Liver (tissue), 9 donors: Measurements from ENCODE around the gene SFXN2. TPM values are rescaled to one million over a fixed set of nuclear protein-coding genes. Genes with fewer than 3 reads are reported as not detected.
A peak's percentile ranks its signal among the peaks of the same experiment; 100 is the strongest.

Source experiments
- DNase-seq: peaks from one replicate; pipeline ENCODE4 v3.0.0-alpha.2; 2017; ENCODE audit warnings: low spot score
- H3K27ac ChIP-seq, 2 donors: one replicate each; pipeline ENCODE4 v1.7.0; 2013; ENCODE audit warnings: inconsistent platforms in 2 of 2, low read length in 2 of 2, control low read depth in 1 of 2, low read depth in 1 of 2, mild to moderate bottlenecking in 1 of 2
- H3K27me3 ChIP-seq, 4 donors: one replicate each; pipeline versions ENCODE4 v1.6.1 to v1.7.0; 2013; ENCODE audit warnings: low read length in 3 of 4, inconsistent platforms in 1 of 4, mild to moderate bottlenecking in 1 of 4, moderate library complexity in 1 of 4; ENCODE audit not compliant: control insufficient read depth in 4 of 4, insufficient read depth in 4 of 4
- H3K36me3 ChIP-seq, 4 donors: one replicate each; pipeline versions ENCODE4 v1.6.1 to v1.7.0; 2013; ENCODE audit warnings: low read length in 3 of 4, mild to moderate bottlenecking in 3 of 4, low read depth in 1 of 4, moderate library complexity in 1 of 4; ENCODE audit not compliant: control insufficient read depth in 4 of 4, insufficient read depth in 3 of 4
- H3K4me1 ChIP-seq, 4 donors: one replicate each; pipeline versions ENCODE4 v1.6.1 to v1.7.0; 2013; ENCODE audit warnings: low read length in 3 of 4, mild to moderate bottlenecking in 3 of 4, moderate library complexity in 1 of 4; ENCODE audit not compliant: control insufficient read depth in 4 of 4, insufficient read depth in 4 of 4
- H3K4me3 ChIP-seq, 3 donors: one replicate each; pipeline versions ENCODE4 v1.6.1 to v1.7.0; 2013; ENCODE audit warnings: low read length in 3 of 3, control low read depth in 1 of 3, low read depth in 1 of 3, mild to moderate bottlenecking in 1 of 3
- H3K9ac ChIP-seq, 2 donors: one replicate each; pipeline ENCODE4 v1.7.0; 2013; ENCODE audit warnings: low read length in 2 of 2, mild to moderate bottlenecking in 2 of 2, moderate library complexity in 2 of 2, control low read depth in 1 of 2, low read depth in 1 of 2
- H3K9me3 ChIP-seq, 4 donors: one replicate each; pipeline versions ENCODE4 v1.6.1 to v1.7.0; 2013; ENCODE audit warnings: low read length in 3 of 4; ENCODE audit not compliant: control insufficient read depth in 4 of 4
- EGR1 ChIP-seq, 2 donors: IDR thresholded peaks; 2 replicates each; pipeline ENCODE4 v1.6.1; 2016 to 2018; ENCODE audit warnings: antibody characterized with exemption in 2 of 2, low read depth in 2 of 2
- FOXA1 ChIP-seq: IDR thresholded peaks from 2 replicates; pipeline ENCODE4 v1.6.1; 2016; ENCODE audit warnings: antibody characterized with exemption
- FOXA2 ChIP-seq: IDR thresholded peaks from 2 replicates; pipeline ENCODE4 v1.6.1; 2016; ENCODE audit warnings: antibody characterized with exemption
- GABPA ChIP-seq, 2 donors: IDR thresholded peaks in 1 of 2; conservative IDR thresholded peaks in 1 of 2; 2 replicates each; pipeline ENCODE4 v1.6.1; 2016; ENCODE audit warnings: antibody characterized with exemption in 2 of 2, mild to moderate bottlenecking in 1 of 2, moderate library complexity in 1 of 2
- HNF4A ChIP-seq, 2 donors: conservative IDR thresholded peaks; 2 replicates each; pipeline ENCODE4 v1.6.1; 2016; ENCODE audit warnings: antibody characterized with exemption in 2 of 2, mild to moderate bottlenecking in 2 of 2
- HNF4G ChIP-seq: IDR thresholded peaks from 2 replicates; pipeline ENCODE4 v1.6.1; 2016; ENCODE audit warnings: antibody characterized with exemption
- JUND ChIP-seq, 2 donors: IDR thresholded peaks; 2 replicates each; pipeline ENCODE4 v1.6.1; 2016; ENCODE audit warnings: antibody characterized with exemption in 2 of 2
- NR2F2 ChIP-seq: IDR thresholded peaks from 2 replicates; pipeline ENCODE4 v1.6.1; 2016; ENCODE audit warnings: antibody characterized with exemption
- RAD21 ChIP-seq, 2 donors: IDR thresholded peaks; 2 replicates each; pipeline ENCODE4 v1.6.1; 2016; ENCODE audit warnings: antibody characterized with exemption in 2 of 2, mild to moderate bottlenecking in 2 of 2
- RXRA ChIP-seq, 2 donors: IDR thresholded peaks; 2 replicates each; pipeline ENCODE4 v1.6.1; 2017 to 2018; ENCODE audit warnings: antibody characterized with exemption in 2 of 2, mild to moderate bottlenecking in 1 of 2
- SP1 ChIP-seq: IDR thresholded peaks from 2 replicates; pipeline ENCODE4 v1.6.1; 2018; ENCODE audit warnings: antibody characterized with exemption, mild to moderate bottlenecking
- TAF1 ChIP-seq: conservative IDR thresholded peaks from 2 replicates; pipeline ENCODE4 v1.6.1; 2016; ENCODE audit warnings: antibody characterized with exemption, mild to moderate bottlenecking
- YY1 ChIP-seq: IDR thresholded peaks from 2 replicates; pipeline ENCODE4 v1.6.1; 2016; ENCODE audit warnings: antibody characterized with exemption, mild to moderate bottlenecking
- WGBS: extraction: QIAGEN DNeasy Blood & Tissue Kit; methylation state at CpG from one replicate; pipeline ENCODE4 v1.1.7; 2013; 5-methylcytosine and 5-hydroxymethylcytosine counted together
- polyA plus RNA-seq, 2 donors: library from polyadenylated mRNA; stranded (reverse) in 1 of 2; unstranded in 1 of 2; fragments of 200-250 nt in 1 of 2; fragments of >200 nt in 1 of 2; fragmentation: Nextera tagmentation in 1 of 2; extraction: Ambion mirVana in 1 of 2; gene quantifications; one replicate each; pipeline versions ENCODE4 v1.2.1 to v1.2.3, GENCODE V29; 2013 to 2015
- total RNA-seq, 2 donors: library from RNA; depleted of rRNA; stranded (reverse); fragments of >200 nt; gene quantifications; one replicate each; pipeline ENCODE4 v1.2.3, GENCODE V29; 2014
- TF ChIP-seq, protein P1 (sequence below): IDR thresholded peaks from 2 replicates; pipeline ENCODE4 v1.6.1; 2016; ENCODE audit warnings: antibody characterized with exemption
- TF ChIP-seq, protein P2 (sequence below): IDR thresholded peaks from 2 replicates; pipeline ENCODE4 v1.6.1; 2016; ENCODE audit warnings: antibody characterized with exemption
- TF ChIP-seq, protein P3 (sequence below): IDR thresholded peaks from 2 replicates; pipeline ENCODE4 v1.6.1; 2016; ENCODE audit warnings: antibody characterized with exemption
- TF ChIP-seq, protein P4 (sequence below): fragments of 150-350 bp; IDR thresholded peaks from 2 replicates; pipeline ENCODE4 v1.5.1; 2017; ENCODE audit warnings: improper control_type of control experiment, low read depth, low read length; ENCODE audit not compliant: missing input control
- donor health status: healthy.
- donor health status: healthy.
- donor health status: healthy.
- donor health status: healthy.
- donor health status: healthy.

SFXN2 gene
- total and polyA plus RNA-seq, 4 donors: 6.0 to 22.6 (median 17.7) TPM

DNA sequence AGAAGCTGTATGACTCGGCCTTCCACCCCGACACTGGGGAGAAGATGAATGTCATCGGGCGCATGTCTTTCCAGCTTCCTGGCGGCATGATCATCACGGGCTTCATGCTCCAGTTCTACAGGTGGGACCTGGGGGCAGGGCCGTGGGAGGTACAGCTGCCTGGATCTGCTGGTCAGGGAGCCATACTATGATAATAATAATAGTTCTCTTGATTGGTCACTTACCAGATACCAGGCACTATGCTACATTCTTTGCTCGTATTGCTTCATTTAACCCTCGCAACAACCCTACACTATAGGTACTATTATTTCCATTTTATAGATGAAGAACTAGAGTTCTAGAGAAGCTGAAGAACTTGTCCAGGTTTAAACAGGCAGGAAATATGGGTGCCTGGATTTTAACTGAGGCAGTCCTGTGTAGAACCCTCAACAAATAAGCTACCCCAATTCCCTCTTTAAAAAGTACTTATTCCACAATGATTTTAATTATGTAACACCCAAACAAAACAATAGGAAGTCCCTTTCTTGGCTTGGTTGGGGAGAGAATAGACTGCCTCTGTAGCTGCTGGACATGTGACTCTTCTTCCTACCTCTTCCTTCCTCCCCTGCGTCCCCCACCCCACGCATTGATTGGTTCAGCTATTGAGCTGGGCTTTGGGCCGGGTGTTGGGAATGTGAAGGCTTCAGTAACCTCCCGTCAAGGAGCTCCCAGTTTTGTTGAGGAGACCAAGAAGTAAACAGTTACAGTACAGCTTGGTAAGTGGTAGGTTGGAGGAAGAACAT, 12.8 kb downstream of the SFXN2 start:
- Histone ChIP-seq H3K9me3 (no peaks in the 10 kb centered on the region), H3K27ac (no peak overlapping the region), H3K36me3 (peaks cover 0 to 14% (median 6%) of the 10 kb centered on the region in 4 donors), H3K9ac (peak overlapping the region in 1 of 2 donors; percentile 9), H3K27me3 (no peaks in the 10 kb centered on the region), H3K4me1 (peaks cover 0 to 5% (median 2%) of the 10 kb centered on the region in 4 donors), H3K4me3 (no peak overlapping the region)
- TF ChIP-seq HNF4A (conservative IDR thresholded peaks at IDR 0.05): no peak
- no peak for TF ChIP-seq YY1
- TF ChIP-seq, protein P1, sequence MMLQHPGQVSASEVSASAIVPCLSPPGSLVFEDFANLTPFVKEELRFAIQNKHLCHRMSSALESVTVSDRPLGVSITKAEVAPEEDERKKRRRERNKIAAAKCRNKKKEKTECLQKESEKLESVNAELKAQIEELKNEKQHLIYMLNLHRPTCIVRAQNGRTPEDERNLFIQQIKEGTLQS: no peak
- TF ChIP-seq HNF4G: no peak
- TF ChIP-seq, protein P2, sequence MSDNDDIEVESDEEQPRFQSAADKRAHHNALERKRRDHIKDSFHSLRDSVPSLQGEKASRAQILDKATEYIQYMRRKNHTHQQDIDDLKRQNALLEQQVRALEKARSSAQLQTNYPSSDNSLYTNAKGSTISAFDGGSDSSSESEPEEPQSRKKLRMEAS: no peak
- TF ChIP-seq JUND (IDR thresholded peaks at IDR 0.05): no peak
- no peak for TF ChIP-seq SP1
- TF ChIP-seq, protein P3, sequence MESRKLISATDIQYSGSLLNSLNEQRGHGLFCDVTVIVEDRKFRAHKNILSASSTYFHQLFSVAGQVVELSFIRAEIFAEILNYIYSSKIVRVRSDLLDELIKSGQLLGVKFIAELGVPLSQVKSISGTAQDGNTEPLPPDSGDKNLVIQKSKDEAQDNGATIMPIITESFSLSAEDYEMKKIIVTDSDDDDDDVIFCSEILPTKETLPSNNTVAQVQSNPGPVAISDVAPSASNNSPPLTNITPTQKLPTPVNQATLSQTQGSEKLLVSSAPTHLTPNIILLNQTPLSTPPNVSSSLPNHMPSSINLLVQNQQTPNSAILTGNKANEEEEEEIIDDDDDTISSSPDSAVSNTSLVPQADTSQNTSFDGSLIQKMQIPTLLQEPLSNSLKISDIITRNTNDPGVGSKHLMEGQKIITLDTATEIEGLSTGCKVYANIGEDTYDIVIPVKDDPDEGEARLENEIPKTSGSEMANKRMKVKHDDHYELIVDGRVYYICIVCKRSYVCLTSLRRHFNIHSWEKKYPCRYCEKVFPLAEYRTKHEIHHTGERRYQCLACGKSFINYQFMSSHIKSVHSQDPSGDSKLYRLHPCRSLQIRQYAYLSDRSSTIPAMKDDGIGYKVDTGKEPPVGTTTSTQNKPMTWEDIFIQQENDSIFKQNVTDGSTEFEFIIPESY: no peak
- no peak for TF ChIP-seq FOXA1
- DNase-seq: no peak
- 81% methylated on average over 13 of the region's 13 CpGs for WGBS

DNA sequence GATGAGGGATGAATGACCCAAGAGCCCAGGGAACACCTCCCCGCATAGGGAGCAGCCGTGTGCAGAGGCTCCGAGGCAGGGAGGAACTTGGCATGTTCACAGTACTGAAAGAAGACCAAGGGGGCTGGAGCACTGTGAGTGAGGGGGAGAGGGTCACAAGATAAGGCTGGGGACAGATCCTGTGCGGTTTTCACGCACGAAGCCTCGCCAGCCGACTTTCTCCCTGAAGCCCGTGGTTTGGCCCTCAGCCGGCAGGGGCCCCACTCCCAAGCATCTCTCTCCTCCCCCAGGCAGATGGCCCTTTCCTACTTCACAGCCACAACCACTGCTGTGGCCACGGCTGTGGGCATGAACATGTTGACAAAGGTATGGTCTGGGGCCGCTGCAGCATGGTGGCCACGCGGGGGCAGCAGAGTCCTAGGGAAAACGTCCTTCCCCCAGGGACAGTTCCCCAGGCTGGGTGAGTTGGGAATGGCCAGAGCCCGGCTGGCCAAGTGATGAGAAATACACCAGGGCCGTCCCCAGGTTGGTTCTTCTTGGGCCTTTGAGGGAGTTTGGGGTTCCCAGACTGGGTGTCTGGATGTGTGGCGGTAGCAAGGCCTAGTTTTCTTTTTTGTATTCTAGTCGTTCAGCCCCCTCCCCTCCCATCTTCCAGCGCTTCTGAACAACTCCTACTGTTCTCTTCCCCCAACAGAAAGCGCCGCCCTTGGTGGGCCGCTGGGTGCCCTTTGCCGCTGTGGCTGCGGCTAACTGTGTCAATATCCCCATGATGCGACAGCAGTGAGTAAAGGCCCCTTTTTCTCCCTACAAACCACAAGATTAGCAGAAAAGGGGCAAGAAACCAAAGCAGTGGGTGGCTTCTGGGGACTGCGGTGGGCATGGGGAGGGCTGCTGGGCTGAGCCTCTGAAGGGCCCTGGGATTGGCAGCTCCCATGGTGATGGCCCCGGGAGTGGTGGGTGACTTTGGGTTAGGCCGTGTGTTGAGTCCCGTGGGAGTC, 14.9 kb downstream of the SFXN2 start:
- Histone ChIP-seq H3K4me1 (peaks cover 0 to 7% (median 2%) of the 10 kb centered on the region in 4 donors), H3K36me3 (peaks cover 0 to 22% (median 8%) of the 10 kb centered on the region in 4 donors), H3K27ac (peak overlapping the region in 1 of 2 donors; percentile 1), H3K27me3 (no peaks in the 10 kb centered on the region), H3K9ac (peak overlapping the region in 1 of 2 donors; percentile 4), H3K9me3 (no peaks in the 10 kb centered on the region), H3K4me3 (no peak overlapping the region)
- DNase-seq: peak; percentile 85
- WGBS: 57% methylated on average over 30 of the region's 30 CpGs
- TF ChIP-seq FOXA2 (peak; percentile 72), EGR1 (IDR thresholded peaks at IDR 0.05; ENCODE audit: low read depth in 2 of 2) (no peak), YY1 (no peak), HNF4G (no peak), SP1 (no peak), JUND (IDR thresholded peaks at IDR 0.05) (no peak), NR2F2 (no peak), GABPA (IDR thresholded peaks at IDR 0.05 in 1 of 2, conservative IDR thresholded peaks at IDR 0.05 in 1 of 2) (no peak), RAD21 (IDR thresholded peaks at IDR 0.05) (peak; percentile 95 to 98), RXRA (IDR thresholded peaks at IDR 0.05) (peak in 1 of 2 donors; percentile 22), FOXA1 (no peak), TAF1 (no peak), HNF4A (conservative IDR thresholded peaks at IDR 0.05) (no peak)
- TF ChIP-seq, protein P1: peak; percentile 24
- TF ChIP-seq, protein P3: no peak
- TF ChIP-seq, protein P2: no peak
- TF ChIP-seq, protein P4, sequence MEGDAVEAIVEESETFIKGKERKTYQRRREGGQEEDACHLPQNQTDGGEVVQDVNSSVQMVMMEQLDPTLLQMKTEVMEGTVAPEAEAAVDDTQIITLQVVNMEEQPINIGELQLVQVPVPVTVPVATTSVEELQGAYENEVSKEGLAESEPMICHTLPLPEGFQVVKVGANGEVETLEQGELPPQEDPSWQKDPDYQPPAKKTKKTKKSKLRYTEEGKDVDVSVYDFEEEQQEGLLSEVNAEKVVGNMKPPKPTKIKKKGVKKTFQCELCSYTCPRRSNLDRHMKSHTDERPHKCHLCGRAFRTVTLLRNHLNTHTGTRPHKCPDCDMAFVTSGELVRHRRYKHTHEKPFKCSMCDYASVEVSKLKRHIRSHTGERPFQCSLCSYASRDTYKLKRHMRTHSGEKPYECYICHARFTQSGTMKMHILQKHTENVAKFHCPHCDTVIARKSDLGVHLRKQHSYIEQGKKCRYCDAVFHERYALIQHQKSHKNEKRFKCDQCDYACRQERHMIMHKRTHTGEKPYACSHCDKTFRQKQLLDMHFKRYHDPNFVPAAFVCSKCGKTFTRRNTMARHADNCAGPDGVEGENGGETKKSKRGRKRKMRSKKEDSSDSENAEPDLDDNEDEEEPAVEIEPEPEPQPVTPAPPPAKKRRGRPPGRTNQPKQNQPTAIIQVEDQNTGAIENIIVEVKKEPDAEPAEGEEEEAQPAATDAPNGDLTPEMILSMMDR: peak; percentile 94
